Kidney glomerular epithelial cell (primary cell): ENCODE measurements around the gene RANBP6.
A peak's percentile ranks its signal among the peaks of the same experiment; 100 is the strongest.
"Not testable (repeated sequence)": the region's sequence is repeated elsewhere in the genome, so short reads cannot be mapped to it uniquely, and the experiment has no call there.

Source experiments
- DNase-seq: peaks from one replicate; lab custom pipeline; 2025; lab: John Stamatoyannopoulos, UW

RANBP6 gene

DNA sequence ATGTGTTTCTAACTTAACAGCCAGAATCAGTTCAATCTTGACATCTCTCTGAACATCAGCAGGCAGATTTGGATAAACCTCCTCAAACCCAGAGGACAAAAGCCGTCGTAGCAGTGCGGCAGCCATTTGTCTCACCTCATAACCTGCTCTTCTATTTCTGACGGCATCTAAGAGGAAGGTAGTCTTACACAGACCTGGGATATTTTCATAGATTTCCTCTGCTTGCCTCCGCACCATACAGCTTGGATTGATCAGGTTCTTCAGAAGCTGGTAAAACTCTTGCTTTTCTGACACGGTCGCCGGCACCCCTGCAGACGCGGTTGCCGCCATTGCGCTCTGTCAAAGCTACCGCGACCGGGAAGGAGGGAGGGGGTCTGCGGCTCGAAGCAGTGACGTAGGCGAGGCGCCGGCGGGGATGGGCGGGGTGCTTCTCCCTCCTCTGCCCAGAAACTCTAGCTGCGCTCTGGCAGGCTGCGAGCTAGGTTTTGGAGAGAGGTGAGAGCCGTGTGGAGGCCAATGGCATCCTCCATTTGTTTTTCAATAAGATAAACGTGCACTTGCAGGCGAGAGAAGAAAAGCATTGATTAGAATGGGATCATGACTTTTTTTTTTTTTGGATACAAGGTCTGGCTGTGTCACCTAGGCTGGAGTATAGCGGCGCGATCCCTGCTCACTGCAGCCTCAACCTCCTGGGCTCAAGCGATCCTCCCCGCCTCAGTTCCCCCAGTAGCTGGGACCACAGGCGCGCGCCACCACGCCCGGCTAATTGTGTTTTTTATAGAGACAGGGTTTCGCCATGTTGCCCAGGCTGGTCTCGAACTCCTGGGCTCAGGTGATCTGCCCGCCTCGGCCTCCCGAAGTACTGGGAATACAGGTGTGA is at the start of gene RANBP6:
TSS of gene RANBP6 (minus strand) at position 347 of the 880 bp plus-strand sequence. CDS start at position 330, 17 bp downstream.
- DNase-seq, result peak; percentile 90

DNA sequence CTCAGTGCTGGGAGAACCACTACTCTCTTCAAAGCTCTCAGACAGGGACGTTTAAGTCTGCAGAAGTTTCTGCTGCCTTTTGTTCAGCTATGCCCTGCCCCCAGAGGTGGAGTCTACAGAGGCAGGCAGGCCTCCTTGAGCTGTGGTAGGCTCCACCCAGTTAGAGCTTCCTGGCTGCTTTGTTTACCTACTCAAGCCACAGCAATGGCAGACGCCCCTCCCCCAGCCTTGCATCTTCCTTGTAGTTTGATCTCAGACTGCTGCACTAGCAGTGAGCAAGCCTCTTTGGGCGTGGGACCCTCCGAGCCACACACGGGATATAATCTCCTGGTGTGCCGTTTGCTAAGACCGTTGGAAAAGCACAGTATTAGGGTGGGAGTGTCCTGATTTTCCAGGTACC is 47.7 kb upstream of the RANBP6 start:
- not testable (repeated sequence) for DNase-seq

DNA sequence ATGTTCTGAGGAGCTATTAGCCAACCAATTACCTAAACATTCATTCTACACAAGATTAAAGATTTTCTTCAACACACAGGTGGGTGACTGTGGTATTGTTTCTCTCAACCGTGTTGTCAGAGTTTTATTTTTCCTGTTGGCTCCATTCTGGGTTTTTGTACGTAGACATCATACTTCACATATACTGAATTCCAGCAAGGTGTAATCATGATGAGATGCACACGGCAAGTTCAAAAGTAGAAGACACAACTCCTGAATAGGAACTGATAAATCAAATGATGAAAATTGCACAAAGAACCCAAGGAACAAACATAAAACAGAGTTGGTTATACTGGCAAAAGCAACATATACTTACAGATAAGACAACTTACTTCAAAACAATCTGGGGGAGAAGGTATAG is 40.2 kb upstream of the RANBP6 start:
- no peak for DNase-seq

DNA sequence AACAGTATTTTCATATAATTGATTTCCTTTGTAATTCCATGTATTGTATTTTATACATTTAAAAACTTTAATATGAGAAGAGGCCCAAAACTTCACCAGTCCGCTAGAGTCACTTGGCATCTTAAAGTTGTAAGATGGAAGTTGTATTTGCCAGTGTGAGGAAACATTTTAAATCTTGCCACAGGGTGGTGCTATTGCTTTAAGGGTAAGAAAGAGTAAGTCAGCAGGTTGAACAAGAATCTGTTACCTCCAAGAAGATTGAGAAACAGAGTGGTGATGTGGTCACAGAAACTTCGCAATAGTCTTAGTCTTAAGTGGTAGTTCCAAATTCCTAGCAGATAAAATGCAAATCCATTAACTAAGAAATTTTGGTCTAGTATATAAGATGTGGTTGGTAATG is 39.8 kb upstream of the RANBP6 start:
- peak; percentile 82 for DNase-seq

DNA sequence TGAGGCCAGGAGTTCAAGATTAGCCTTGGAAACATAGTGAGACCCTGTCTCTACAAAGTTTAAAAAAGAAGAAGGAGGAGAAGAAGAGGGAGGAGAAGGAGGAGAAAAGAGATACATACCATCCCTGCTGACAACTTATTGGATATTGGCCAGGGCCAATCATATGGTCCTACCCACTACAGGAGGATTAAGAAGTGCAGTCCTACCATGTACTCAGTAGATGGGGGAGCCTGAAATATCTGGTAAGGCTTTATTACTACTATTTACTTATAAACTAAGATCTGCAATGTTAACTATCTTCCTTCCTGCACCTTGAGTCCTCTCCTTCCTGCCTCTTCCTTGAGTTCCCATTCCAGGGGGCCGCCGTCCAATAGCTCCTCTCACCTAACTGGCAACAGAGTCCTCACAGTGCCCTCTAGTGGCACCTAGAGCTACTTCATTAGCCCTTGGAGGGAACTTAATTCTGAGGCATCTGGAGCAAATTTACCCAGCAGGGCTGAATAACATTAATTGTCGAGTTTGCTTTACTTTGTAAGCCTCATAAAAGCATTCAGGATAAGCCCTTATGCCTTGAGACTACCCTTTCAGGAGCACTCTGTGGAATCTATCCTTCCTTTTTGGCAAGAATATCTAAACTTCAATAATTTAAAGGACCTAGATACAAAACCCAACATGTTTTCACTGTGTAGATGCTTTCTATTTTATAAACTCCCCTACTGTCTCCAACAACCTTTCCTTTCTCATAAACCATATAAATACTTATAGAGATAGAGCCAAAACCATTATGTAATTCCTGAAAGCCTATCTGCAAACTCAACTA is 39.1 kb upstream of the RANBP6 start:
- peak; percentile 66 for DNase-seq

DNA sequence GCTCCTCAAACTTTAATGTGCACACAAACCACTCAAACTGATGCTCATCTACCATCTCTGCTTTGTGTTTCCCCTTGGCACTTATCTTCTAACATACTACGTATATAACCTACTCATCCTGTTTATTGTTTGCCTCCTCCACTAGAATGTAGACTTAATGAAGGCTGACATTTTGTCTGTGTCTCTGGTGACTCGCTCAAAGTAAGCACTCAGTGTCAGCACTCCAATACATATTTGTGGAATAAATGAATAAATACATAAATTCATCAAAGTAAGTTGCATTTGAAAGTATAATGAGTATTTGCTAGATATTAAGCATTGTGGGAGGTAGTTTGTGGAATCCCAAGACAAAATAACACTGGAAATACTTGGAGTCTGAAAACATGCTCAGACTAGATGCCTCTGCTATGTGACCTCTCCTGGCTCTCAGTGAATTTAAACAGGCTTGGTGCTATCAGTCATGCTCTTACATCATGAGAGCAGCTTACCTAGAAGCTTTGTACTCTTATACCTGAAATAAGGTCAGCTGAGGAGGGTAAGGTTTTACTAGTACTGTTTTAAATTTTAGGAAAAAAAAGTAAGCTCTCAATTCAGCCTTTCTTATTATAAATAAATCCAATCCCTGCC is 37.0 kb upstream of the RANBP6 start:
- no peak for DNase-seq

DNA sequence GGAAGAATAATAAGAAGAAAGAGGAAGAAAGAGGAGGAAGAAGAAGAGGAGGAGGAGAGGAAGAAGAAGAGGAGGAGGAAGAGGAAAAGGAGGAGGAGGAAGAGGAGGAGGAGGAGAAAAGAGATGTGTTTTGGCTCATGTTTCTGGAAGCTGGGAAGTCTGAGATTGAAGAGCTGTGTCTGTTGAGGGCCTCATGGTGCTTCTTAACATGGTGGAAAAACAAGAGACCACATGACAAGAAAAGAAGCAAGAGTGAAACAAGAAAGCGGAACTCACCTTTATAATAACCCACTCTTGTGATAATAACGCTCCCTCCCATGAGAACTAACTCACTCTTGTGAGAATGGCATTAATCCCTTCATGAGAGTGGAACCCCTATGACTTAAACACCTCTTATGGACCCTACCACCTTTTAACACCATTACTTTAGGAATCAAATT is 36.1 kb upstream of the RANBP6 start:
- no peak for DNase-seq

DNA sequence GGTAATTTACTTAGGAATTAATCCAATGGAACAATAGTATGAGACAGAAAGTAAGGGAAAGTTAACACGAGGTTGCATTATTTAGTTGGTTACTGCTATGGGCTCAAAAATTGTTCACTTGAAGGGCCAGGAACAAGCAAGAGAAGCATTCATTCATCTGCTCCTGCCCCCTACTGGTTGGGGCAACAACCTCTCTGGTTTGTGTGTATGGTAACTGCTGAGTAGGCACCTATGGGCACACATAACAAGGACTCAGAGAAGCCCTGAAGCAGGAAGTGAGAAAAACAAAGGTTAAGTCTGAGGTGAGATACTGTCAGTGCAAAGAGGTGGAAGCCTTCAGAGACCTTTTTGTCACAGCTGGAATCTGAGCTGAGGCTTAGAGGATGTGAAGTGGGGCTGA is 34.4 kb upstream of the RANBP6 start:
- no peak for DNase-seq

DNA sequence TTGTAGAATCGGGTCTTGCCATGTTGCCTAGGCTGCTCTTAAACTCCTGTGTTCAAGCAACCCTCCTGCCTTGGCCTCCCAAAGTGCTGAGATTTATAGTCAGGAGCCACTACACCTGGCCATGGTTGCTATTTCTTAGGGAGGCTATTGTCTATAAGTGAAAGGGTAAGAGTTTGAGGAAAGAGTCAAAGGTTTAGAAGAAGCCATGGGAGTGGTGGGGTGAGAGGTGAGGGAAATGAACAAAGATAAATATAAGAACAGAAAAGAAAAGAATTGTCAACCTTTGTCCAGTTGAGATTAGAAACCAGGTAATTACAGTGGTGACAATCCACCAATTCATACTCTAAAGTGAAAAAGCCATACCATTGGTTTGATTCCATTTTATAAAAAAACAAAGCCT is 32.6 kb upstream of the RANBP6 start:
- DNase-seq, result no peak

DNA sequence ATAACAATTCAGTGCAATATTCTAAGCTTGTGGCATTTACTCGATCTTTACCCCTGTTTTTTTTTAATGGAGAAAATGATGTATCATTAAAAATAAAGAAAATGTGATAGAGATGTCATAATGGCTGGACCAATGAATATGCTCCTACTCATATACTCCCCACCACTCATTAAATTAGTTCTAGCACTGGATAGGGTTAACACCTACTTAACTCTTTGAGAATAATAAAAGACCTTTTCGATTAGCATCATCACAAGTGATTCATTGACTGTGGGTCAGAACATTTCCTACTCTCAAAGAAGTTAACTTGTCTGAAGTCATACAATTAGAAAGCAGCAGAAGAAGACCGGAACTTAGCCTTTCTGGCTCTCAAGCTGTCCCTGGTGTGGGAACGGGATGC is 31.6 kb upstream of the RANBP6 start:
- no peak for DNase-seq

DNA sequence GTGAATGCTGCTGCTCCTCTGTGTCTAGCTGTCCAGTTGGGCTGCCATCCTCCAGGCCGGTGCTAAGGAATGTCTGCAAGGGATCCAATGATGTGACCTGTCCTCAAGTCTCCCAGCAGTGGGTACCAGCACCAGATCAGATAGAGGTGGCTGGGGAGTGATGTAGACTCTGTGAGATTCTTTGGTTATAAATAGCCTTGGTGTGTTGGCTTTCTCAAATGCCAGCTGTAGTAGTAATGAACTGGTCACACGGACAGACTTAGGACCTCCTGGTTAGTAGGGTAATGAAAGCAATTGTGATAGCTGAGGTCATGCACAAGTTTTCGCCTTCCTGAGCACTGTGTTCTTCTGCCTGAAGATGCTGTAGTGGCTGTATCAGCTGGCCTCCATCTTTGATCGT is 29.9 kb upstream of the RANBP6 start:
- DNase-seq, result no peak

DNA sequence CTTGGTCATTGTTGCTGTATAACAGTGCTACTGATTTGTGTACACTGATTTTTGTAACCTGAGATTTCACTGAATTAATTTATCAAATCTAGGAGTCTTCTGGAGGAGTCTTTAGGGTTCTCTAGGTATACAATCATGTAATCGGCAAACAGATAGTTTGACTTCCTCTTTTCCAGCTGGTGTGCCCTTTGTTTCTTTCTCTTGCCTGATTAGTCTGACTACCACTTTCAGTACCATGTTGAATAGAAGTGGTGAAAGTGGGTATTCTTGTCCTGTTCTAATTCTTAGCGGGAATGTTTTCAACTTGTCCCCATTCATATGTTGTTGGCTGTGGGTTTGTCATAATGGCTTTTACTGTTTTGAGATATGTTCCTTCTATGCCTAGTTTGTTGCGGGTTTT is 24.7 kb upstream of the RANBP6 start:
- no peak for DNase-seq

DNA sequence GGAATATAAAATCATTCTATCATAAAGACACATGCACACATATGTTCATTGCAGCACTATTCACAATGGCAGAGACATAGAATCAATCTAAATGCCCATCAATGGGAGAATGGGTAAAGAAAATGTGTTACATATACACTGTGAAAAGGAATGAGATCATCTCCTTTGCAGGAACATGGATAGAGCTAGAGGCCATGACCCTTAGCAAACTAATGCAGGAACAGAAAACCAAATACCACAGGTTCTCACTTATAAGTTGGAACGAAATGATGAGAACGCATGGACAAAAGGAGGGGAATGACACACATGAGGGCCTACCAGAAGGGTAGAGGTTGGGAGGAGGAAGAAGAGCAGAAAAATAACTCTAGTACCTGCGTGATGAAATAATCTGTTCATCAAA is 21.0 kb upstream of the RANBP6 start:
- DNase-seq, result no peak

DNA sequence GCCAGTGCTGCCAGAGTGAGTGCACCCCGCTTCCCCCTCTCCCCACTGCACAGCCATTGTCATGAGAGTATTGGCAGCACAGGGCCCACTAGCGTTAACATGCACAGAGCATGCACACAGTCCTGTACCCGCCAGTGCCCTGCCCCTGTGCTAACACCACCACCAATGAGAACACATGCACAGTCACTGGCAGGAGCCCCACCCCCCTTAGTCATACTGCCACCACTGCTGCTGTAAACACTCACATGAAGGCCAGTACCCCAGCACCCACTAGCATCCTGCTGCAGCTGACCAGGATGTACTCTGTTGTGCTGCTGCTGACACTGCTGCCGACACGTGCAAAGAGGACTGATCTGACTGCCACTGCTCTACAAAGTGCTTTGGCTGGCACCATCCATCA is 19.5 kb upstream of the RANBP6 start:
- no peak for DNase-seq

DNA sequence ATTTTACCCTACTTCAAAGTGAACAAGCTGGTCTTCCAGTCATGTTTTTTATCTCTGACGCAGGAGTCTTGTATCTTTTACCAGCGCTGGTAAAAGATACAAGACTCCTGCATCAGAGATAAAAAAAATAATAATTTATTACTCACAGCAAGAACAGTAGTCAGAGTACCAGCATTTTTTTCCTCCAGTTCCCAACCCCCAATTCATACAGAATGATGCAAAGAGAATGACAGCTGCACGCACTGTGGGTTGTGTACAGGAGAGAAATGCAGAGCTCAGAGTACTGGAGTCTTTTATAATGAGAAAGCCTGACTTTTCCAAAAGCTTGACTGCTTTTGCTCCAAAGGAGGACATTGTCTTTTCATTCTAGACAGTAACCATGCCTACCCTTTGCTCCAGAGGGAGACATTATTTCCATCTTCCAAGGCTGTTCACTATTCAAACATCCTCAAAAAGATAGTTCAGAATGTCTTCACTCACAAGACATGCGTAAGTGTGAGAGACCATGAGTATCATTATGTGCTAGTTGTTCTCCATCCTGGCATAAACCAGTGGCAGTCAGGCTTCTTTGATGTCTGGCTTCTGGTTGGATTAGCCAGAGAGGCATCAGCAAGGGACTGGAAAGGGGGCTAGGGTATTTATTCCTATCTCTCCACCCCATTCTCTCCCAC is 14.3 kb upstream of the RANBP6 start:
- DNase-seq, result no peak

DNA sequence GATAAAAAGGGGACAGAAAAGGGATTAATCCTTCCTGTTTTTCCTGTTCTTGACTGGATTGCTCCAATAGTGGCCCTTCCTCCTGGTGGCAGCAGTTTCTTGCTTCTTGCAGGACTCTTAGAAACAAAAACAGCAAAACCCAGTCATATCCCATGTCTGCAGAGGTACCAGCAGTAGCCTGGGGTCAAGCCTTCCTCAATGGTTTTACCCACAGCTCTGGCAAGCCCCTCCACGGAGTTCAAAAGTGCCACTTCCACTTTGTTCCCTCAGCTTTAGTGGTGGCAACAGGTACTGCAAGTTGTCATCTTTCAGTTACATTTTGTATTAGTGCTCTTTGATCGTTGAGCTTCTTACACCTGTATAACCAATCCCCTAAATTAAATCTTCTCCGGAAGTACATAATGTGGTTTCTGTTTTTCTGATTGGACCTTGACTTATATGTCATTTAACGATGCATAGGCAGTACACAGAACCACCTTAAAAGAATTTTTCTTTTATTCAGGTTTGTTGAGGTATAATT is 8.7 kb upstream of the RANBP6 start:
- no peak for DNase-seq

DNA sequence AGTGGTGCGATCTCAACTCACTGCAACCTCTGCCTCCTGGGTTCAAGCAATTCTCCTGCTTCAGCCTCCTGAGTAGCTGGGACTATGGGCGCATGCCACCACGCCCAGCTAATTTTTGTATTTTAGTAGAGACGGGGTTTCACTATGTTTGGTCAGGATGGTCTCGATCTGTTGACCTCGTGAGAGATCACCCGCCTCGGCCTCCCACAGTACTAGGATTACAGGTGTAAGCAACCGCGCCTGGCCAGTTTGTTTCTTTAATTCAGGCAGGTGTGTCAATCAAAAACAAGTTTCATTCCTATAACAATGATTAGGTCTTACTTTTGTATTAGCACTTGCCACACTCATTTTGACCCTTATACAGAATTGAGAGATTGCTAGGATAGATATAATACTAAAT is 1.6 kb upstream of the RANBP6 start:
- not testable (repeated sequence) for DNase-seq

DNA sequence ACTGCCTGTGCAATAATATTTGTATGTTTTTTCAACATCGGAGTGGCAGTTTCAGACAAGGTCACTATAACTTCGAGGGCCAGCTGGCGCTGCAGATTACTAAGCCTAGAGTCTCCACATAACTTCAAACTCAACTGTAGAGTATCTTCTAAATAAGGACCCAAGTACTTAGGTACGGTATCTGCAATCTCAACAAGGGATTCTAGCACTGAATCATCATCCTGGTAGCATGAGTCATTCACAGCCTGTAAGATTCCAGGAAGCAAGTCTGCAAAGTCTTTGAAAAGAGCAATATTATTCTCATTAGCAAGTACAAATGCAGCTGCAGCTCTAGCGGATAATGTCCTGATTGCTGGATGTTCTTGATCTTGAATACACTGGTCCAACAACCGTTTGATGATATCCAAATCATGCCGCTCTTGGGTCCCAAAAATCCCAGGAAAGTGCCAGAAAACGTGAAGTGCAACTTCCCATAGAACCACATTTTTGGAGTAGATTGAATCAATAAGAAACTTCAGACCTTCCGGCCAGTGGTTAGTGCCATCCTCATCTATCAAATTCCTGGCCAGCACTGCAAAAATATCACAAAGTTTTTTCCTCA is 654 bp downstream of the RANBP6 start:
- DNase-seq, result peak; percentile 29

DNA sequence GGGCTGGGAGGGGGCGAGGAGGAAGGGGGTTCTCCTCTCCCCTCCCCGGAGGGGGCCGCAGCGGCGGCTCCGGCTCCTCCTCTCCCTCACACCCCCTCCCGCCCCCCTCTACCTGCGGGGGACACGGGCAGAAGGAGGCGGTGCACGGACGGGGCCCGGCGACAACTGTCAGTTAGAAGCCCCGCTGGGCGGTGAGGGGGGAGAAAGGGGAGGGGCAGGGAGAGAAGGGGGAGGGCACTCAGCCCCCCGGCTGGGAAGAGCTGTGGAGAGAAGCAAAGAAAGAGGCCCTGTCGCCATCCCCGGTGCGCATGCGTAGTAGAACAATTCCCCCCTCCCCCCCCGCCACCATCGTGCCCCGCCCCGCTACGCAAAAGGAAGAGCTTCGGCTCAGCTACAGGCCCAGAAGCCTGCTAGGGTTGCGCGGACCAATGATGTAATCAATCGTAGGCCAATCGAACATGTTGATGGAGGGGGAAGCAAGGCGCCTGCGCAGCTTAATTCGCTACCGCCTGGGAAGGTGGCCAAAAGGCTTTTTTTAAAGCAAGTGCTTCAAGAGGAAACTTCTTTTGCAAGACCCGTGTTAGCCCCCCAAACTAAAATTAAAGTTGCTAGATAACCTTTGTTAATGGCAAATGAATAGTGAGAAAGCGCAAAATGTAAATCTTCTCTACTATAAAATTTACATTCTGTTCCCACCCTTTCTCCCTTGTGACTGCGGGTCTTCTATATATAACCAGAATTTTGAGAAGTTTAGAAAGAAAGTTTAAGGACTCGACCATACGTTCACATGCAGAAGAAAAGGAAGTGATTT is 7.0 kb downstream of the RANBP6 start:
- DNase-seq, result peak; percentile 95

DNA sequence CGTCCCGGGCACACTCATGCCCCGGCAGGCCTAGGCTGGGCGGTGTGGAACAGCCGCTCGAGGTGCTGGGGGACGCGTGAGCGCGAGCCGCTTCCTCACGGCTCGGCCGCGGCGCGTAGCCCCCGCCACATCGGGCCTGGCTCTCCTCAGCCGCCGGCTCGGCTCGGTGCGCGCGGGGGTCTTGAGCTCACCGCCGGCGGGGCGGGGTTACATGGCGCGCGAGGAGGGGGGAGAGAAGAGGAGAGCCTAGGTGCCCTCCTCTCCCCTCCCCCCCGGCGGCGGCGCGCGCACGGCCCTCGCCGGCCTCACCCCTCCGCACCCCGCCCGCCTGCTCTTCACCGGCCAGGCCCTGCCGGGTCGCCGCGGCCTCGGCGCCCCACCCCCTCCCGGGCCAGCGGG is 7.7 kb downstream of the RANBP6 start:
- peak; percentile 35 for DNase-seq
